Measurements from ENCODE around the gene BDH2.

Gene BDH2

DNA sequence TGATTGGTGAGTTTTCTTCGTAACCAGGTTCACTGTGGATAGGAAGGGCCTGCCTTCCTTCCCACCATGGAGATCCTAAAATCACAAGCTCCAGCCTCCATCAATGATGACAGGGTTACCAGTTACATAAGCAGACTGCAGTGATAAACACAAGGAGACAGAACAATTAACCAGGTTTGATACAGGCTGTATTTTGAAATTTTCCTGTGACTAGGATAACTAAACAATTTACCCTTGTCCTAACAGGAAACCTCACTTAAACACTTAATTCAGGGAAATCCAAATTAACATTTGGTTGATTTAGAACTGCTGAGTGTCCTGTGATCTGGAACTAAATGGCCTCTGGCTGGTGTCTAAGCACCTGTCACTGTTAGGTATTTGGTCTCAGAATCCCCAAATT is 20.0 kb downstream of the BDH2 start:
- DNase-seq, result no peak

DNA sequence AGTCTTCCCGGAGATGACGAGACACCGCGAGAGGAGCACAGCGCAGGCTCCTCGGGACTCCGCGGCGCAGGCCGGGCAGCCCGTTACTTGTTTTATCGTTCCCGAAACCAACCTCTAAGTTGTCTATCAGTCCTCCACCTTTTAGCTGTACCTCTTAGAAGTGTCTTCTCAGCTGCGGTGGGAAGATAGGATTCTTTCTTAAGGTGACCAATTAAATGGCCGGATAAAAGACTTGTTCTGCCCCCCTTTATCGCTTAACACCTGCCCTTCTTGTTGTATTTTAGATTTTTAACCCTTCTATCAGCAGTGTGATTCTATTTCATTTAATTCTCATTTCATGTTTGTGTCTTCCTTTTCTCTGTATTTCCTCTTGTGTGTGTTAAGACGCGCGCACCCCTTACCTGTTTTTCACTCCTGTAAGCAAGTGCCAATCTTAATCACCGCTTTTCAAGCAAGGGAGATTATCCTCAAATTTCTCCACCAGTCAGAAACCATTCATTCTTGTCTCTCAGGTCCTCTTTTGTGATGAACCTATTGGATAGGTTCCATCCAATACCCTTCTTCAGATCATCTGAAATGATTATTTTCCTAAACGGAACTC is 22.8 kb downstream of the BDH2 start, which contains the start of gene SLC9B2:
SLC9B2 (minus strand) TSS at position 15 of the 601 bp plus-strand sequence. CDS start 9,211 bp downstream, outside the sequence.
- no peak for DNase-seq

DNA sequence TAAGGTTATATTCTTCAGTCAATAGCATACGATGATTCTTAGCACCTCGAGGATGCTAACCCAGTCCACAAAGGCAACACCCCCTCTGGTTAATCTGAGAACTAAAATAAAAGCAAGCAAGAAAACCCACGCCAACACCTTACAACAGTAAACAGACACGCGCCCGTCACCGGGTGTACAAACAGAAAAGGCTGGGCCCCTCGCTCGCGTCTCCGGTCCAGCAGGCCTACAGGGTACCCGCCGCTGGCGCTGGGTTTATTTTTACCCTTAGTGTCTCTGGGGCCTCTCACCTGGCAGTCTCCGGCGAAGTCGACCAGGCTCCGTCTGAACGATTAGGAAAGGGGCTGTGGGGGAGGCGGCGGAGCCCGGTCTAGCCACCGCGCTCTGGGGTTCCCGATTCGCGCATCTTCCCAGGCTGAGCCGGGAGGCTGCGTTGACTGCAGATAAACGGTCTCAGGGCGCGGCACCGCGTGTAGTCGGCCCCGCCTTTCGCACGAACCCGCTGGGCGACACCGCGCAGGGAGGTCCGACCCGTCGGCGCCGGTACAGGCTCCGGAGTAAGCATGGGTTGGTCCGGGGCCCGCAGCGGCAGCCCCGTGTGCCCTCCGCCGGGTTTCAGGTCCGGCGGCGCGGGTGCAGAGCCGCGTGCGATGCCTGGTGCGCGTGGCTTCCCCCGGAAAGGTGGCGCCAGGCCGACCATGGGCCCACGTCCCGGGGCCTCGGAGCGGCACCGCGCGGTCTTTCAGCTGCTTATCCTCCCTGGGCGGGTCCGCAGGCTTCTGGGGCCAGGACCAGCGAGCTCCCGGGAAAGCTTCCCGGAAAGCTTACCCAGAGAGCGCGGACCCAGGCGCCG is 23.5 kb downstream of the BDH2 start:
- DNase-seq, result peak; percentile 58

DNA sequence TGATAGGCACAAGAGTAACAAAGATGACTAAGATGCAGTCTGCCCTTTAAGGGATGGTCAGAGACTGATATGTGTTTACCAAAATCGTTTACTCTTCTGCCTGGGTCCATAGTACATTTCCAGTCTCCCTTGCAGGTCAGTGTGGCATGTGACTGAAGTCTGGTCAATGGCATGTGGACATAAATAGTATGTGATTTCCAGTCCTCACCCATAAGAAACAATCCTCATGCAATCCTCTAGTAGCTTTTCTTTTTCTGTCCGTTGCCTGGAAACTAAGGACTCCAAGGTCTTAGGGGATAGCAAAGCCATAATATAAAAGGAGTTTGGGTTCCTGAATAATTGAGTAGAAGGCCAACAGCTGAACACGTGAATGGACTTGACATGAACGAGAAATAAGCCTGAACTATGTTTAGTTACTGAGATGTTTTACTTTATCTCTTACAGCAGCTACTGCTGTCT is 24.2 kb downstream of the BDH2 start:
- no peak for DNase-seq

DNA sequence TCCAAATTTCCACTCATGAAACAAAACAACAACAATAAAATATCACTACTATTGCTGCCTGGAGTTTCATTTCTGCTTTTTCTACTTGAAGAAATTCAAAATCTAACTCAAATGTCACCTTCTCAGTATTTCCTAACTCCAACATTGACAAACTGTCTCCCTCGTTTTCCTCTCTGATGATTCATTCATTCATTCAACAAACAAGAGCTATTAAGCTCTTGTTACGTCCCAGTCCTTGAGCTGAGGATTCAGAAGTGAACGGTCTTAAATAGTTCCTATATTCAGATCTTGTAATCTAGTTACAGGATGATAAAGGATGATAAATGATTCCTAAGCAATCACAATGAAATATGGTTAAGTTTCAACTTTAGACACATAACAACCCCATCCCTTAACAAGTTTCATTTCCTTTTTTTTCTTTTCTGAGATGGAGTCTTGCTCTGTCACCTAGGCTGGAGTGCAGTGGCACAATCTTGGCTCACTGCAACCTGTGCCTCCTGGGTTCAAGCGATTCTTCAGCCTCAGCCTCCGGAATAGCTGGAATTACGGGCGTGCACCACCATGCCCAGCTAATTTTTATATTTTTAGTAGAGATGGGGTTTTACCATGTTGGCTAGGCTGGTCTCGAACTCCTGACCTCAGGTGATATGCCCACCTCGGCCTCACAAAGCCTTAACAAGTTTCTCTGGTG is 24.7 kb downstream of the BDH2 start:
- no peak for DNase-seq

DNA sequence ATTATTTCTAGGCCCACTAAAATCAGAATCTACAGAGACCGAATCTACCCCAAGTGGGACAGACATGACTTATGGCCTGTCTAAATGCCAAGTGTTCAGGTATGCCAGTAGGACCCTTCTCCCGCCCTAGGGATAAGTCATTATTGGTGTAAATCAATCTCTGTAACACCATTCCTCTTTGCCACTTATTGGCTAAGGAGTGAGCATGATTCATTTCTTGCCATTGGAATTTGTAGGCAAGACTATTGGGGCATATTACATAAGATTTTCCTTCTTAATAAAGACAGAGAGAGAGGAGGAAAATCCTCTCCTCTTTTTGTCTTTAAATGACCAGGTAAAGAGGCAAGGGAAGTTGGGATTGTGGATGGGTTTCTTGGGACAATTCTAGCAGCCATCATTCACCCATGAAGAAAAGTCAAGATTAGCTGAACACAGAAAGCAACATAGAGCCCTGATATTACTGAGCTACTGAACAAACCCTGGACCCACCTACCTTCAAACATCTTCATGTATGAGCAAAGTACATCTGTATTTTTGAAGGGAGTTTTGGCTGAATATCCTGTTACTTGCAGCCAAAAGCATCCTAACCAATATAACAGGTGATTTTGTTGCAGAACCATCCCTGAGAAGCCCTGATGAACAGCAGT is 25.7 kb downstream of the BDH2 start:
- DNase-seq, result no peak

DNA sequence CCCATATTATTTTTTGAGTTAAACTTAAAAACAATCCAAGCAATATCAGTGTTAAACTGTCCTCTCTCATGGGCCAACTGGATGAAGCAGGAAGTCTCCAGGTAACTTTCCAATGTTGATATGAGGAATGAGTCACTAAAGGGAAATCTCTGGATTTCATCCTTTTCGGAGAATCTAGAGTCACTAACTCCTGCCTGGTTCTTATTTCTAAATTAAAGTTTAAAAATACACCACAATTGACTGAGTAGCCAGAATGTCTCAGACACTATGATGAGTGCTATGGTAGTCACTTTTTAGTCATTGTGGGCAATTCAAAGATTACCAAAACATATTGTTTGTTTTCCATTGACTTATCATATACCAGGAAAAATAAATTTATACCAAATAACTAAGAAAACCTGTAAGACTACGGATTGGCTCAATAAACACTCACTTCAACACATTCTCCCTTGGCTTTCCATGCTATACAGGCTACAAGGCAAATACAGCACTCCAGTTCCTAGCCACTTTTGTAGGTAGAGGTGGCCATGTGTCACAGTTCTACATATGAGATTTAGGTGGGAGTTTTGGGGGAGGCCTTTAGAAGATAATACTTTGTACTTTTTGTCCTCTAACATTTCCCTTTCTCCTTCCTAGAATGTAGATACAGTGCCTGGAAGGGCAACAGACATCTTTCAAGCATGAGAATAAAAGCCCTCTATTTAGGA is 31.6 kb downstream of the BDH2 start:
- no peak for DNase-seq

DNA sequence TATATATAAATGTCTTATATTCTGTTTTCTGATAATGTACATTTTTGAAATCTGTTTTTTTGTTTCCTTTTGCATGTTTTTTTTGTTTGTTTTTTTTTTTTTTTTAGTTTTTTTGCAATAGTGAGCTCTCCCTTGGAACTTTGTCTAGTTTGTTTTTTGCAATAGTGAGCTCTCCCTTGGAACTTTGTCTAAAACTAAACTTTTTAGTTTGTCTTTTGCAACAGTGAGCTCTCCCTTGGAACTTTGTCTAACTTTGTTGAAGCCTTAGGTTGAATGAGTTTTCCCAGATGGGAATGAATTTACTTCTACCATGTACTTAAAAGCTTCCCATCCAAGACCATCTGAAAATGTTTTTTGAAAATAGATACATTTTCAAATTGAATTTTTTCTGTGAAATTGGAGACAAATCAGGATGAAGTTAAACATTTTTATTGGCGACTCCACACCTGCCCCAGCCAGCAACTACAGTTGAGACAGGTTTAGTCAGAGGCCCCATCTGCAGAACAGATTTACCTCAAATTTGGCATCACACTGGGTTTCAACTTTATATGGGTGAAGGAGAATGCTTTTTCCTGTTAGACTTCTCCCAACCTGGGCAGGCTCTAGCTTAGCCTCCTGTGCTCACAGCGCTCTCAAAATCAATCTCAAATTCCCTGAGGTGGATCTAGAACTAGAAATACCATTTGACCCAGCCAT is 39.0 kb downstream of the BDH2 start:
- no peak for DNase-seq

DNA sequence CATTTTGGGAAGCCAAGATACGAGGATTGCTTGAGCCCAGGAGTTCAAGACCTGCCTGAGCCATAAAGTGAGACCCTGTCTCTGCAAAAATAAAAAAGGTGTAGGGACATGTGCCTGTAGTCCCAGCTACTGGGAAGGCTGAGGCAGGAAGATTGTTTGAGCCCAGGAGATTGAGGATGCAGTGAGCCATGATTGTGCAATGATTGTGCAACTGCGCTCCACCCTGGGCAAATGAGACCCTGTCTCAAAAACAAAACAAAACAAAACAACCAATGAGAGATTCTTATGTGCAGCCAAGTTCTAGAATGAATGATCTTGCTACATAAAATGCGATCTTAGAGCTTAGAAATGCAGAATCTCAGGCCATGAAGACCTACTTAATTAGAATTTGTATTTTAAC is 45.6 kb downstream of the BDH2 start:
- no peak for DNase-seq

DNA sequence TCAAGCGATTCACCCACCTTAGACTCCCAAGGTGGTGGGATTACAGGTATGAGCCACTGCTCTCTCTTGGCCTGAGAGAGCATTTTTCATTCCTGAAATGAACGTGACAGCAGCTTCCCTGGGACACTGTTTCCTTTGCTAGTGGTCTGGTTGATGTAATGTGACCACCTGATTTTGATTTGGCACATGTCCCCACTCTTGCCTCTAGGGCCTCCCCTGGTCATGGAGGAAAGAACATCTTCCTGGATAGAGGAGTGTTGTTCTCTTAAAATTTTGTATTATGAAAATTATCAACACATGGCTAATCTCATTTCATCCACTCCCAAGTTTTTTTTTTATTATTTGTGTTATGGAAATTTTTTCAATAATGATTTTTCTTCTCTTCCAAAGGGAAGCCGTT is 46.9 kb downstream of the BDH2 start:
- DNase-seq, result no peak

DNA sequence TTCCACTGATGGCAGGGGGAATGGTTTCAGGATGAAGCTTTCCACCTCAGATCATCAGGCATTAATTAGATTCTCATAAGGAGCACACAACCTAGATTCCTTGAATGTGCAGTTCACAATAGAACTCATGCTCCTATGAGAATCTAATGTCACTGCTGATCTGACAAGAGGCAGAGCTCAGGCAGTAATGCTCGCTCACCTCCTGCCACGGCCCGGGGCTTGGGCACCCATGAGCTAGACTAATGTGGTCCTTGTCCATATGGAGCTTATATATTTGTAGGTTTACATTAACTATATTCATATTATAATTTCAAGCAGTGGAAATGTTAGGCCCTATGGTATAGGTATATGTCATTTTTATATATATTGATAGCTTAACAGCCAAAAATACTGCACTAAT is 47.5 kb downstream of the BDH2 start:
- no peak for DNase-seq

DNA sequence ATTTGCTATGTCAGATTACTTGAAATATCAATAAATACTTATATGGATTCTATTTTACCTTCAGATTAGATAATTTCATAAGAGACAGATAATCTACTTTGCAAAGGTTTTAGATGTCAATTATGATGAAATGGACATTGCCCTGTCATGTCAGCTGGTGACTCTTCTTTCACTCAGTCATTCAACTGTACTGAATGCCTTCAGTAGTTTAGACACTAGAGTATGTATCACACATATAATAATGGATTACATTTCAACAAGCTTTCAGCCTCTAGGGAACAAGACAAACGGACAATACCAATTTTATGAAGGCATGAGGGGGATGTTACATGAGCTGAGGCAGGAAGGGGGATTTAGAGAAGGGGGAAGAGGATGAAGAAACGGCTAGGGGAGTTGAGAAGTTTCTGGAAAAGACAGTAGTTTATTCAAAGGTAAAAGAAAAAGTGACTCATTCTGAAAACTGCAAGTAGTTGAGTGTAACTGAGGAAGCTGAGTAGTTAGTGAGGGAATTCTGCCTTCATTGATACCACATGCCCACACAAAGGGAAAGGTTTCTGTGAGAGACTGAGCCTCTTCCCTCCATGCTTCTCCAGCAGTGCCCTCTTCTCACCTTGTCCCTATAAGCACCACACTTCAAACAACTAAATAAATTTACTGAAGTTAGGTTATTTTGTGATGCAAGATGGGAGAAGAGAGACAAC is 48.7 kb downstream of the BDH2 start:
- no peak for DNase-seq

DNA sequence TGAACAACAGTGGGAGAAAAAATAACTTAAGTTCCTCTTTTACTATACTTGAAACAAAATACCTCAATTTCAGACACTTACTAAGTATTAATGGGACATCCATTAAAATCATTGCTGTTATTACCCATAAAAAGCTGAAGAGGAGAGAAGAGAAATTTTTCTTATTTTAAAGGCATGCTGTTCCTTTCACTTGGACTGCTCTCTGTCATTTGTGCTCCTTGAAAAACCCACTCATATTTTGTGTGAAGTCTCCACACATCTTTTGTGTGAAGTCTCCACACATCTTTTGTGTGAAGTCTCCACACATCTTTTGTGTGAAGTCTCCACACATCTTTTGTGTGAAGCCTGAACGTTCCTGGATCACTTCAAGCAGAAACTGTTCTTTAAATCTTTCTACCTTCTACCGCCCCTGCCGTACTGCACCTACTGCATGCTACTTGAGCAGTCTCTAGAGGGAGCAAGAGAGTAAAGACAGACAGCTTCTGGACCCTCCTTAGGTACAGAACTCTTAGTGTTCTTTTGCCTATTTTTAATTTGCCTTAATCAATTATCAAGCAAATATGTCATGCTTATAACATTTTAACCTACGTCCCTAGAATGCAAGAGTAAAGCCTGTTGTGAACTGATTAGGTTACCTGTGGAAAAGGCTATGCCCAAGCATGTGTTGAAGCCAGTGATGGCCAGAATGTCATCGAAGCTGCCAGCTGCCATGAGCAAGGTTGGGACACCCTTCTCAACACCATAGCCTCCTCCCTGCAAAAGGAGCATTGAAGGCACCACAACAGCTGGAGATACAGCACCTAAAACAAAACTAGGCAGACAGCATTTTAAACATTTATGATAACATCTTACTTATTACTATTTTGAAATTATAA is 53.0 kb downstream of the BDH2 start:
- DNase-seq, result peak; percentile 12

DNA sequence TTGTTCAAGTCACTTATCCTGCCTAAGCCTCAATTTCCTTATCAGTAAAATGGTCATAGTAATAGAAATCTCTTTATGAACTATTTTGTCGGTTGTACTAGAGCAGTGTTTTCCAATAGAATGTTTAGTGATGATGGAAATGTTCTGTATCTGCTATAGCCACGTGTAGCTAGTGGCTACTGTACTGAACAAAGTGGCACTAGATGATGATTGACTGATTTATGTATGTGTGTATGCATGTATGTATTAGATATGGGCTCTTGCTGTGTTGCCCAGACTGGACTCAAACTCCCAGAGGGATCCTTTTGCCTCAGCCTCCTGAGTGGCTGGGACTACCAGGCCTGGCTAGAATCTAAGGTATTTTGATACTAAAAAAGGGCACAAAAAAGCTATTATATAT is 55.5 kb downstream of the BDH2 start:
- DNase-seq, result no peak

DNA sequence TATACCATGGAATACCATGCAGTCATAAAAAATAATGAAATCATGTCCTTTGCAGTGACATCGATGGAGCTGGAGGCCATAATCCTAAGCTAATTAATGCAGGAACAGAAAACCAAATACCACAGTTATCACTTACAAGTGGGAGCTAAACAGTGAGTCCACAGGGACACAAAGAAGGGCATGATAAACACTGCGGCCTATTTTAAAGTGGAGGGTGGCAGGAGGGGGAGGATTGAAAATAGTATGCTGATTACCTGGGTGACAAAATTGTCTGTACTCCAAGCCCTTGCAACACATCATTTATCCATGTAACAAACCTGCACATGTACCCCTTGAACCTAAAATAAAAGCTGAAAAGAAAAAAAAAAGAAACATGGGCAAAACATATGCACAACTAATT is 63.5 kb downstream of the BDH2 start:
- DNase-seq, result no peak

DNA sequence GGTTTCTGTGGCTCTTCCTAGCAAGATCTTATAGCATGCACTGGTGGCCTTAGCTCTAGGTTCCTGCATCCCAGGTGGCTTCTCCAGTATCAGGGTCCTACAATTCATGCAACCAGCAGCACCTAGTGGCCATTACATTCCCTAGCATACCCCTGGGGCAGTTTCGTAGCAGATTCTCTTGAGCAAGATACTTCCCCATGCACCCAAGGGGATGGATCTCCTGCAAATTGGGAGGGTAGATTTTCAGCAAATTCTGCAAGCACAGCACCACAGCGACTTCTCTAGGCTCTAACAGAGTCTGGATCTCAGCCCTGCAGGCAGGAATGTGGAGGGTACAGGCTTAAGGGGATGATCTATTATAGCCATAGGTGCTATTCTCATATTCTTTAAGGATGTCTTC is 67.1 kb downstream of the BDH2 start:
- DNase-seq, result no peak

DNA sequence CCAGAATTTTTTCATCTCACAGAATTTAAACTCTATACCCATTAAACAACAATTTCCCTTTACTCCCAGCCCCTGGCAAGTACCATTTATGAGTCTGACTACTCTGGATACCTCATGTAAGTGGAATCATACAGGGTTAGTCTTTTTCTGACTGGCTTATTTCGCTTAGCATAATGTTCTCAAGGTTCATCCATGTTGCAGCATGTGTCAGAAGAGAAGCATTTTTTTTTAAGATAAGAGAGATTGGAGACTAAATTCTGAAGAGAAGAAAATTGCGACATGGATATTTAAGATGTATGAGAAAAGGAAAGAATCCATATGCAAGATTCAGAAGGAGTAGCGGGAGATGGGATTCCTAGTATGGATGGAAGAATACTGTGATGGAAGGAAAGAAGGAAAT is 68.8 kb downstream of the BDH2 start:
- no peak for DNase-seq

DNA sequence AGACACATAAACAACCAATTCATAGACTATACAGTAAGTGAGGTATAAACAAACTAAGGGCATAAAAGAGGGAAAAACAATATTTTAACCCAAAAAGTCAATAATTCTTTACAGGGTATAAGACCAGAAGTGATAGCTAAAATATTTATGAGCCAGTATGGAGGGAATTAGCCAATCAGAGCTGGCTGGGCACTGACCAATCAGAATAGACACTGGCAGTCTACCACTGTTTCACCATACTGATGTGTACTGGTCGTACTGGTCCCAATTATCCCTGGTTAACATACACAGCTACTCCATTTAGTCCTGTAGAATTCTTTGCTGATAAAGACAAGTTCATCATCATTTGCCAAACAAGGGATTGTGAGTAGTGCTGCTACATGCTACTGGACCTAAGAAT is 70.3 kb downstream of the BDH2 start:
- DNase-seq, result no peak
